OCI-LY1 (cell line): ENCODE measurements around the gene SLC9A9.

Experiments used
- H2AFZ ChIP-seq: fragments of 200-600 bp; sonication (generic), shearing (Covaris generic); 2 replicates; pipeline ENCODE4 v1.6.0; 2014; ENCODE audit warnings: antibody characterized with exemption, mild to moderate bottlenecking, low read length
- H3F3A ChIP-seq: fragments of 200-600 bp; sonication (generic), shearing (Covaris generic); 2 replicates; pipeline ENCODE4 v1.6.0; 2014; ENCODE audit warnings: mild to moderate bottlenecking, antibody characterized with exemption, low read length, moderate library complexity; ENCODE audit not compliant: insufficient read depth
- H3K27ac ChIP-seq: fragments of 200-600 bp; sonication (generic); 2 replicates; pipeline ENCODE4 v1.5.1; 2014; ENCODE audit warnings: low read length, mixed run types, mild to moderate bottlenecking, low read depth; ENCODE audit not compliant: poor library complexity, severe bottlenecking
- H3K27me3 ChIP-seq: fragments of 200-600 bp; sonication (generic); 2 replicates; pipeline ENCODE4 v1.6.0; 2014; ENCODE audit warnings: antibody characterized with exemption, mild to moderate bottlenecking, low read length, moderate library complexity; ENCODE audit not compliant: insufficient read depth
- H3K36me3 ChIP-seq: fragments of 200-600 bp; sonication (generic); 2 replicates; pipeline ENCODE4 v1.6.1; 2014; ENCODE audit warnings: mild to moderate bottlenecking, antibody characterized with exemption, low read length, moderate library complexity, mixed read lengths; ENCODE audit not compliant: insufficient read depth
- H3K4me1 ChIP-seq: fragments of 200-600 bp; sonication (generic); 2 replicates; pipeline ENCODE4 v1.5.1; 2014; ENCODE audit warnings: mild to moderate bottlenecking, low read length, moderate library complexity; ENCODE audit not compliant: insufficient read depth, severe bottlenecking
- H3K4me2 ChIP-seq: fragments of 200-600 bp; sonication (generic), shearing (Covaris generic); 2 replicates; pipeline ENCODE4 v1.6.1; 2014; ENCODE audit warnings: low read length
- H3K4me3 ChIP-seq: fragments of 200-600 bp; sonication (generic); 2 replicates; pipeline ENCODE4 v1.5.1; 2014; ENCODE audit warnings: low read length, low read depth, mild to moderate bottlenecking, mixed read lengths; ENCODE audit not compliant: poor library complexity, severe bottlenecking
- H3K79me2 ChIP-seq: fragments of 200-600 bp; shearing (Covaris generic); 2 replicates; pipeline ENCODE4 v1.6.1; 2016; ENCODE audit warnings: mixed run types, low read length, mixed read lengths; ENCODE audit not compliant: insufficient read depth
- H3K9ac ChIP-seq: fragments of 200-600 bp; sonication (generic), shearing (Covaris generic); 2 replicates; pipeline ENCODE4 v1.6.1; 2014; ENCODE audit warnings: mild to moderate bottlenecking, low read length, mixed read lengths
- H3K9me2 ChIP-seq: fragments of 200-600 bp; sonication (generic), shearing (Covaris generic); 2 replicates; pipeline ENCODE4 v1.6.1; 2014; ENCODE audit warnings: low read depth, mild to moderate bottlenecking, low read length, mixed read lengths
- H3K9me3 ChIP-seq: fragments of 200-600 bp; shearing (Covaris generic); 2 replicates; pipeline ENCODE4 v1.6.1; 2014; ENCODE audit warnings: low read length, mixed read lengths
- H4K20me1 ChIP-seq: fragments of 200-600 bp; sonication (generic), shearing (Covaris generic); 2 replicates; pipeline ENCODE4 v1.6.0; 2016; ENCODE audit warnings: mild to moderate bottlenecking, low read length; ENCODE audit not compliant: insufficient read depth
- CTCF ChIP-seq: fragments of 200-600 bp; sonication (generic), shearing (Covaris generic); IDR thresholded peaks from 2 replicates; pipeline ENCODE4 v1.5.1; 2017; ENCODE audit warnings: mild to moderate bottlenecking, antibody characterized with exemption, low read length, moderate library complexity, mixed read lengths
- EZH2 ChIP-seq: fragments of 200-600 bp; sonication (generic), shearing (Covaris generic); IDR thresholded peaks from 2 replicates; pipeline ENCODE4 v1.8.0; 2017; ENCODE audit warnings: borderline replicate concordance, mixed run types, mild to moderate bottlenecking, antibody characterized with exemption, low read length, moderate library complexity, mixed read lengths

SLC9A9 gene

GRCh38 chr3:143581972-143582722, 266.1 kb downstream of the SLC9A9 start:
- Histone ChIP-seq H3K36me3 (no peaks in the 10 kb centered on the region; the same call in 1 of the 2 replicates), H3K9ac (no peak overlapping the region), H2AFZ (no peak overlapping the region), H3K9me2 (no peaks in the 10 kb centered on the region), H3K4me3 (no peak overlapping the region), H3K4me2 (no peak overlapping the region), H3K9me3 (no peaks in the 10 kb centered on the region), H4K20me1 (no peaks in the 10 kb centered on the region), H3F3A (no peaks in the 10 kb centered on the region), H3K4me1 (no peaks in the 10 kb centered on the region), H3K27me3 (no peaks in the 10 kb centered on the region; the same call in 1 of the 2 replicates), H3K27ac (no peak overlapping the region), H3K79me2 (no peaks in the 10 kb centered on the region)
- no peak for TF ChIP-seq CTCF
- no peak for TF ChIP-seq EZH2

DNA sequence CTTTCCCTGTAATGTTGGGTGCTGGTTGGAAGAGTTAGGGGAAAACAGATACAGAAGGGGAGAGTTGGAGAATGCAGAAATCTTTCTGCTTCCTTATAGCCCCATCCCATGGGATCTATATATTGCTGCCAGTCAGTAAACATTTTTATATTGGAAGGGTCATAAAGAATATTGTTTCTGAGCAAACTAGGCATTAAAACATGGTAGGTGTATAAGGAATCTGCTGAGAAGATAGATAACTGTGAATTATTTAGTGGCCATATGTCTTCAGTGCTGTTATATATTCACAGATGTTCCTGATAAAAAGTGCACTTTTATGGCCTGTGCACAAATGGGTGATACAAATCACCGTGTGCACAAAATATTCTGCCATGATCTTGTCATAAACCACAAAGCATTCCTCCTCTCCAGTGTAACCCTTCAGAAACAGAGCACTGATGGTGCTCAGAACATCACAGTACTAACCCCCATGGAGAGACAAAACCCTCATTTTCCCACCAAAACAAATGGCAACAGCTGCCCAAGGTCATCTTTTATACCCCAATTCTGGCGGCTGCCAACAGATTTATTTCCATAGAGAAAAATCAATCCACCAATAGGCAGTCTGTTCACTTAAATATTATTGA, 269.3 kb downstream of the SLC9A9 start:
- H3K4me2 ChIP-seq = no peak overlapping the region
- H3K36me3 ChIP-seq = no peaks in the 10 kb centered on the region; the same call in 1 of the 2 replicates
- no peak overlapping the region for H3K4me3 ChIP-seq
- no peaks in the 10 kb centered on the region for H3F3A ChIP-seq
- H3K79me2 ChIP-seq = no peaks in the 10 kb centered on the region
- H3K9me2 ChIP-seq = no peaks in the 10 kb centered on the region
- no peak overlapping the region for H2AFZ ChIP-seq
- H3K27ac ChIP-seq = no peak overlapping the region
- H3K9ac ChIP-seq = no peak overlapping the region
- no peaks in the 10 kb centered on the region for H4K20me1 ChIP-seq
- no peaks in the 10 kb centered on the region for H3K27me3 ChIP-seq
- no peaks in the 10 kb centered on the region for H3K9me3 ChIP-seq
- H3K4me1 ChIP-seq = no peaks in the 10 kb centered on the region
- TF ChIP-seq CTCF = no peak
- no peak for TF ChIP-seq EZH2

- Histone ChIP-seq H3K36me3 (no peaks in the 10 kb centered on the region; the same call in 1 of the 2 replicates), H3K79me2 (no peaks in the 10 kb centered on the region), H2AFZ (no peak overlapping the region), H4K20me1 (no peaks in the 10 kb centered on the region), H3K4me1 (no peaks in the 10 kb centered on the region), H3K4me3 (no peak overlapping the region), H3K9me2 (no peaks in the 10 kb centered on the region), H3K4me2 (no peak overlapping the region), H3K9ac (no peak overlapping the region), H3F3A (no peaks in the 10 kb centered on the region), H3K27me3 (no peaks in the 10 kb centered on the region), H3K9me3 (no peaks in the 10 kb centered on the region), H3K27ac (no peak overlapping the region)
- TF ChIP-seq CTCF (no peak), EZH2 (no peak)
Observed at GRCh38 chr3:143576568-143577270, 271.5 kb downstream of the SLC9A9 start.
